Globus pallidus (tissue), 1 donor: ENCODE measurements around the gene FCN1.

Source experiments
- DNase-seq: peaks from one replicate; pipeline ENCODE4 v3.0.0-alpha.2; 2015; ENCODE audit warnings: low spot score

The FCN1 gene

DNA sequence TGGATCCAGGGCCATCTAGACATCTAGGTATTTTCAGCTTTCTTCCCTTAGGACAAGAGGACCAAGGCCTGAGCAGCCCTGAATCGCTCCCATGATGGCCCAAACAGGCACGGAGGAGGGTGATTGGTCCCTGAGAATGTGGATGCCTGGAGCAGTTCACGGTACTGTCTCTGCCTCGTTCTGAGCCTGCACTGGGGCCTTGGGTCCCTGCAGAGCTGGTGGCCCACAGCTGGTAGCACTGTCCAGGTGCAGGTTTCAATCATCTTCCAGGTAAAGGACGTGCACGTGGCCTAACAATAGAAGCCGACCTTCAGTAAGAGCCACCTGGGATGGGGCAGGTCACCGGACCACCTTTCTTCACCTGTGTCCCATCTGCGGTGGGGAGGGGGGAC lies 19.4 kb upstream of the FCN1 start:
- DNase-seq = no peak

DNA sequence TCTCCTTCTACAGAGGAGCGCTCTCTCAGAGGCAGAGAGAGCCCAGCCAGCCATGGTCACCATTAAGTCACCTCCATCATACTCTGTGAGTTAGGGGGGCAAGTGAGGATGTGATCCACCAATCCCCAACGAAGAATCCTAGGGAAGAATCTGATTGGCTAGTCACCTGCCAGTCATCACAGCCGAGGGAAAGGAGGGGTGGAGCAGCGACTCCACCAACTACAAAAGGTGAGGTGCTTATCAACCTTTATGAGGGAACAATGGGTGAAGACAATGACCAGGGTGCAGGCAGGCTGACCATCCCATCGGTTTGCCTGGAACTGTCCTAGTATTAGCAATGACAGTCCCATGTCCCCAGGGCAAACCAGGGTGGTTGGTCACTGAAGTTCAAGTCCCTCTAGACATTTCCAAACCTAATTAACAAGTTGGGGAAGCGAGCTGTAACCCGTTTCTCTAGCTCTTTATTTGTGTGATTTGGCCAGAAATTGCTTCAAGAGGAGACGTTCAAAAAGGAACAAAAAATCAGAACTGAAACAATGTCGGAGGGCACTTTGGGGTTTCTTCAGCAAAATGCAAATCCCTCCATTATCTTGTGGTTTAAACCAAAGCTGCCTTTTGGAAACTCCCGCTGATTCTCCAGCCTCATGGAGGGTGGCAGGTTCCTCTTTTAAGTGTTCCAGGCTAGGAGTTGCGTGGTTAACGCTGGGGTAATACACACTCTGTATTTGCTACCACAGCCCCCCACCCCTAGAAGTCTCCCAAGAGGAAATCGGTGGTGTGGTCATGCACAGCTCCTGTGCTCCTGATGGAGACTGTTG lies 18.8 kb upstream of the FCN1 start:
- DNase-seq = peak; percentile 12

DNA sequence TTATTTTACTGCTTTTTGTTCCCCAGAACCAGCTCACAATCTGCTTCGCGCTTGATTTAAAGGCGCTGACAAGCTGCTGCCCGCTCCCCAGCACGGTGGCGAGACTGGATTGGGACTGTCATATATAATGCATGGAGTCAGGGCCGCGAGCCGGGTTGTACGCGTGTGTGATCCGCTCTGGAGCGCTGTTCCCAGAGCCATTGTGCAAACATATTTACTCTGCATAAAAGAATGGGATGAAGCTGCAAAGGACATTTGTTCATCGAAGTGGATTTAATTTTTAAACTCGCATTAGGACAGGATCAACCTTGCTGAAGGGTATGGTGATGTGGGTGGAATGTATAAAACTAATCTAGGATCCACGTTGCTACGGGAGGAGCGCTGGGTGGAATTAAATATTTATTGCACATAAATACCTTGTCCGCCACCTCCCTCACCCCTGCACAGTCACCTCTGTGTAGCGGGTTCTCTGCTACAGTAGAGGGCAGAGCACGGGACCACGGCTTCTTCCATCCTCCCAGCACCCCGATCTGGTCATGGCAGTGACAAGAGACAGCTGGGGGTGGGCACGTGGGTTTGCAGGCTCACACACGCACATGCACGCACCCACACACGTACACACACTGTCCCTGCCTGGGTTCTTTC lies 18.1 kb upstream of the FCN1 start:
- no peak for DNase-seq

DNA sequence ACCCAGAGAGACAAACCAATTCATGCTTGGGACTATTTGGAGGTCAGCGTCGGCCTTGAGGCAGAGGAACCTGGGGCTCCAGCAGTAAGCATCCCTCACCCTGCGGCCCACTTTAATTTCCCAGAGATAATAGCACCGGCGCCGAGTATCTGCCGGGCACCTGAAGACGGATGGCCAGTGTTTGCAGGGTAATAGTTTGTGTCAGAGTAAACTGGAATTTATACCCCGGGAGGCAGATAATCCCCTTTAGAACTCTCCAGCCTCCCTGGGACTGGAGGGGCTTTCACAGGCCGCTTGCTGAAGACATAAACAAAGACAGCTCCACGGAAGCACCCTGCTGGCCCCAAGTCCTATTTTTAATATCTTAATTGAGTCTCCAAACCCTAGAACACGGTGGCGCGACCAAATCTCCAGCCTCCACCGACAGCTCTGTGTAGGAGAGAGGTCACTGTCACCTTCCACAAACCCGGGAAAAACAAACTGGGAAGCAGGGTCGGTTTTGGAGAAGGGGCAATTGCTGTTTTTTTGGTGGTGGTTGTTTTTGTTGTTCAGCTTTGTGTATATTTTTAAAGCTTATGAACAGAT lies 17.4 kb upstream of the FCN1 start:
- no peak for DNase-seq

DNA sequence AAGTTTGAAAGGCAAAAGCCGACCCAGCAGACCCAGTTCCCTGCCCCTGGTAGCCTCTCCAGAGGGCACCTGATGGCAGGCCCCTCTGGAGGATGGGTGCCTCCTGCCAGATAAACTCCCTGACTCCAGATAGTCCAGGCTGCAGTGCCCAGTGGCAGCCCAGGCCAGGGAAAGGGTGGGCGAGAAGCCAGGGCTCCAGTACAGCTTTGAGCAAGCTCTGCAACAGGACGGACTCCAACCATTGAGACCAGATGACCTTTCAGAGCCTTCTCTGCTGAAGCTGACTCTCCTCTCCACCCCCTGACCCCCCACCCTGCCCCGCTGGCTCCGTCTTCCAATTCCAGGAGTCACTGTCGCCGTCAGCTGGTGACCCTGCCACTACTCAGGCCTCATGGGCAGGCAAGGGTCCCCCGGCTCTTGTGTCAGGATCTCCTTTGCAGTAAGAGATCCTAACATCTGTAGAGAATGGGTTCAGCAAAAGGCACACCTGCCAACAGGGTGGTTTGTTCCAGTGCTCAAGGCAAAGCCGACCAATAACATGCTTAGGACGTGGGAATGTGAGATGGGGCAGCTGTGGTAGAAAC lies 15.5 kb upstream of the FCN1 start:
- no peak for DNase-seq

DNA sequence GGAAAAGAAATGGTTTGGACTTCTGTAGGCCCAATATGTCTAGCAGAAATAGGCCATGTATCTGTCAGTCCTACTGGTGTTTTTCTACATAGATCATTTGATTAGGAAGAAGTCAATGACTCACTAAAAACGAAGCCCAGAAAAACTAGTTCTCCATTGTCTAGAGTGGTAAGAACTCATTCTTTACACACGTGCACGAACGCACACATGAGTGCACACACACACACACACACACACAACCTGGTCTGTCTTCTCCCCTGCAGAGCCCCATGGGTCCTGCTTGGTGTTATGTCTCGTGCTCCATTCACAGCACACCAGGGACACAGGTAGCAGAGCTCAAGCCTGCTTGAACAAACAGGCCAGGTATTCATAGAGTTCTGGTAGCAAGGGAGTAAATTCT lies 14.9 kb upstream of the FCN1 start:
- DNase-seq = no peak

DNA sequence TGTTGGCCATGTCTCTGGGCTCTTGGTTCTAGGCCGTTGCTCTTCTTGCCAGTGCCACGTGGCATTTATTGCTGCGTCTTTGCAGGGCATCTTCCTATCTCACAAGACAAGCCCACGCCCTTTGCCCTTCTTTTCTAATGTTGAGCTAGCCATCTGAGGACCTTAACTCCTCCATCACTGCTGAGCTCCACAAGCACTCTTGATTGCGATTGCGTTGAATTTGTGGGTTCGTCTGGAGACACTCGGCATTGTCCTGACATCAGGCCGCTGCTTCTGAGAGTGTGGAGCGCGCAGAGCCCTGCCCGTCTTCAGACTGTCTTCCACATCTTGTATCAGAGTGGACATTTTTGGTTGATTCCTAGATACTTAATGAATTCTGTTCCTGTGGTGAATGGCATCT lies 14.5 kb upstream of the FCN1 start:
- no peak for DNase-seq

DNA sequence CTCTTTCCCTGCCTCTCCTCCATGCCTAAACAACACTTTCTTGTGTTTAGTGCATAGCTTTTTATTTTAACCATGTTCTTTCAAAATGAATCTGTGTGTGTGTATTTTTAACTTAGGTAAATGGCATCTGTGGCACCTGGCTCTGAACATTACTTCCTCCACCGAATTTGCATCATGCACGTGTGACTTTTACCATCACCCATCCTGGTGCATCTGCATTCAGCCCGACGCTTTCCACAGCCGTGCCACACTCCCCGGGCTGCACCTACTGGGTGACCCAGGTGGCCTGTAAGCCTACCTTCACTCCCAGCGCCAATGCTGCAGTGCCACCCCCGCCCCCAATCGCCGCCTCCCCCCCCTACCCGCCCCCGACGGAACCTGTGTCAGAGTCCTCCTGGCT lies 12.7 kb upstream of the FCN1 start:
- no peak for DNase-seq

DNA sequence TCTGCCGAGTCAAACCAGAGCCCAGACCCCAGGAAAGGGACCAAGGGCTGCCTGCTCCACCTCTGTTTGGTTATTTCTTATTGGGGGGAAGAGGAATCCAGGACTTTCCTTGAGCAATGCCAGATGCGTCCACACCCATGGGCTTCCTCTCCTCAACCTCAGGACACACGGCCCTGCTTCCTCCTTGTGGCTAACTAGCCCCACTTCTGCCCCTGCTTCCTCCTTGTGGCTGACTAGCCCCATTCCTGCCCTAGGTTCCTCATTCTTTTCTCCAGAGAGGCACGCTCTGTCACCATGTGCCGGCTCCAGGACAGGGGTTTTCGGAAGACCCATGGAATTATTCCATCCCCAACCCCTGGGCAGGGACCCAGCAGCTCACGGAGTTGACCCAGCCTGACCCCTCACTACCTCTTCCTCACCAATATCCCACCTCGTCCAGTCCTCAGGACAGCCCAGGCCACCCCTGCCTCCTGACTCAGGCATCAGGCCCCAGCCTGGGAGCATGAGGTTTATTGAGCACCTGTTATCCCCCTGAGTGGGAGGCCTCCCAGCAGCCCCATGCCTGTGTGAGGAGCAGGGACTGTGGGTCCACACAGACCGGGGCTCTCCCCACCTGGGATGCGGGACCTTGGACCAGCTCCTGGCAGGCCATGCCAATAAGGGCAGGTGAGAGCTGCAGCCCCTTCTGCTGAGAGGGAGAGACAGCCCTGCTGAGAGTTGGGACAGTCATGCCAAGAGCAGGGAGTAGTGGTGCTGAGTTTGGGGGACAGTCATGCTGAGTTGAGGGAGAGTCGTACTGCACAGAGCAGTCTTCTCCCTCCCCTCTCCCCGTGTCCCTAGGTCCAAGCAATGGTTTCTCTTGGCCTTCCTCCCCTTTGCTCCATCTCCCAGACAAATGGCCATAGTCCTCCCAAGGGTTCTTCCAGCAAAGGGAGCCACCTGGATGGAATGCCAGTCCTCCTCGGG lies 11.8 kb upstream of the FCN1 start:
- DNase-seq = peak; percentile 29

DNA sequence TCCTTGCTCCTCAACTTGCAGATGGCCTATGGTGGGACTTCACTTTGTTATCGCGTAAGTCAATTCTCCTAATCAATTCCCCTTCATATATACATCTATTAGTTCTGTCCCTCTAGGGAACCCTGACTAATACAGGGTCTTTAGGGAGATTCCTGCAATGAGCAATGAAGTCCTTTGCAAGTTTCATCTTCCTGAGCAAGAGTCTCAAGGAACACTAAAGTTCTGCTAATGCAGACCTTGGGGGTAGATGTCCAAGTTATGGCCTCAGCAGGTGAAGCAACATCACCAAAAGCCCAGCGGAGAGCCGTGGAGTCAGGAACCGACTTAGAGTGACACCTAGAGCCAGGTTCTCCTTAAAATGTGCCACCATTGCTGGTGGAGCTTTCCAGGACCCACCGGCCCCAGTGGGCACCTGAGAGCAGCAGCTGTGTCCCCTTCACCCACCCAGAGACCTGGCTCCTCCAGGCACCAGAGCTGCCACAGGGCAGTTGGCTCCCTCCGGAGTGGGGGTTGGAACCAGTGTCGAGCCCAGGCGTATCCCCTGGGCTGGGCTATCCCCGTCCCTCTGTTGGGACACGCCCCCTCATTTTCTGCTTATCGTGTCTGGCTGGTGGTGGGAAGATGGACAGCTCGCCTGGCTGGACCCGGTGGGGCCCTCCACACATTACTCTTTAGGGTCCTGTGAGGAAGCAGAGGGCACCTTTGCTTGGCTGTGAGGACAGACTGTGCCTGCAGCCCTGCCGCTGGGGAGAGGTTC lies 10.9 kb upstream of the FCN1 start:
- no peak for DNase-seq

DNA sequence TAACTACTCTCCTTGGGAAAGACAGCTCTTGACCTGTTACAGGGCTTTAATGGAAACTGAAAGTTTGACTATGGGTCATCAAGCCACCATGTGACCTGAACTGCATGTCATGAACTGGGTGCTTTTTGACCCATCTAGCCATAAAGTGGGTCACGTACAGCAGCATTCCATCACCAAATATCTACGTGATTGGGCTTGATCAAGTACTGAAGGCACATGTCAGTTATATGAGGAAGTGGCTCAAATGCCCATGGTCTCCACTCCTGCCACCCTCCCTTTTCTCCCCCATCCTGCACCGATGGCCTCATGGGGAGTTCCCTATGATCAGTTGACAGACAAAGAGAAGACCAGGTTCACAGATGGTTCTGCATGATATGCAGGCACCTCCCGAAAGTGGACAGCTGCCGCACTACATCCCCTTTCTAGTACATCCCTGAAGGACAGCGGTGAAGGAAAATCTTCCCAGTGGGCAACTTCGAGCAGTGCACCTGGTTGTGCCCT lies 7.3 kb upstream of the FCN1 start:
- no peak for DNase-seq

DNA sequence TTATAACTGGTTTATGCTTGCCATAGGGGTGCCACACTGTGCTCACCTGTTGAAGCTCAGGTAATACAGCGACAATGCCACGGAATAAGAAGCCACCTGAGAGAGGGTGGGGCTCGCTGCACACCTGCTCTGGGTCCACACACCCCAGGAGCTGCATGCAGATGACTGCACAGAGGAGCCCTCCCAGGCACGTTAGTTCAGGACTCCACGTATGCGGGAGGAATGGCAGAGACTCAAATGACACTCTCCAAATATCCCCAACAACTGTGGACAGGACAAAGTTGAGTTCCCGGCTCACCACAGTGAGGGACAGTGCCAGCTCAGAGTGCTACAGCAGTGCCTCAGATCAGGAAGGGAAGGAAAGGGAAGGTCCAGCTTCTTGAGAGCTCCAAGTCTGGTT lies 5.8 kb upstream of the FCN1 start:
- no peak for DNase-seq

DNA sequence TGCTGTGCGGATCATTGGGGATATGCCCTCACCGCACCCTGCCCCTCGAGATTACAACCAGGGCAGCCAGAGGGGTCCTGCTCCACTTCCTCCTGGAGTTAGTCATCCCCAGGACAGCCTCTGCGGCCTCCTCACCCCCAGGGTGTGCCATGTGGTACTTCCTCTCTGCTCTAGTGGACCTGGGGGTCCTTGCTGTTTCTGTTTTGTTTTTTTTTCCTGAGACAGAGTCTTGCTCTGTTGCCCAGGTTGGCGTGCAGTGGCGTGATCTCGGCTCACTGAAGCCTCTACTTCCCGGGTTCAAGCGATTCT lies 5.2 kb upstream of the FCN1 start:
- no peak for DNase-seq

DNA sequence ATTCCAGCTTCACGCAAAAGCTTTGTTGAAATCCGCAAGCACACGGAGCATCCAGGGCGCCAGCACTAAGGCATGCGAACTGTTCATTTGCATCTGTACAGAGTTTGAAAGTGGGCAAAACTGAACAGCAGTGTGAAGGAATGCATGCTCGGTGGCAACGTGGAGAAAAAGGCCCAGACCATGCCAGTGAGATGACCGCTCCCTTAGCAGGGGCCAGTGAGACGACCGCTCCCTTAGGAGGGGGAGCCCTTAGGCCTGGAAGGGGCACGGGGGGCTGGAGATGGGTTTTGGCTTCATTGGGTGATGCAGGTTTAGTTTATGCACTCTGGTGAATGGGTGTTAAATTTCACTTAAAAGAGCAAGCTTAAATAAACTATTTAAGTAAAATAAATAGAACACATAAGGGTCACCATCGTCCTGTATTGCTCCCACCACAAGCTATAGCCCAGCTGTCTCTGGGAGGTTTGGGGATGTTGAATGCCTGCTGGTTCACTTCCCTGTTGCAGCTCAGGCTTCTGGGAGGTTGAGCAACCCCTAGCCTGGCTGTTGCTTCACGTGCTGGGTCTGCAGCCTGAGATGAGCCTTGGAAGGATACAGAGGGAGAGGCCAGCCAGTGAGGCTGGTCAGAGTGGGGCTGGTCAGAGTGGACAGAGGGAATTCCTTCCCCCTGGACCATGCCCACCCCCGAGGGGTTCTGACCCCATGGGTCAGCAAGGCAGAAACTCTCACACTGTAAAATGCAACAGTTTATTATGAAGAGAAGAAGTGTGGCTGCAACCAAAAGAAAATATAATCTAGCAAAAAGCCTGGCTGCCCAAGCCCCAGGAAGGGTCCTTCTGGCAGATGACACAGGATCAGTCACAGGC lies 4.6 kb upstream of the FCN1 start:
- DNase-seq = no peak

DNA sequence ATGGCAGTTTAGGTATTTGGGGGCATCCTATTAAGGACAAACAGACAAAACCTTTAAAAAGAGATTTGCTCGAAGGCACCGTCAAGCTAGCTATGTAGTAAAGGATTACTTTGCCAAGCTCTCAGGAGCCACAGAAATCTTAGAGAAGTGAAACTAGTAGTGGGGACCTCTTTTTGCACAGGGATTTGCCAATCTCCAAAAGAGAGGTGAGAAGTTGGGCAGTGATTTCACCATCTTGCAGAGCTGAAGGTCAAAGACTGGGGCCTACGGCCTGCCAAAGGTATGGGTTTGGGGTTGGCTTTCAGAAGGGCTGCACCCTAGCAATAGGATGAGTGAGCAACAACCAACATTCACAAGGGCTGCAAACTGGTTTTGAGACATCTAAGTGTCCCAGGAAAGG lies 1.6 kb upstream of the FCN1 start:
- DNase-seq = no peak

DNA sequence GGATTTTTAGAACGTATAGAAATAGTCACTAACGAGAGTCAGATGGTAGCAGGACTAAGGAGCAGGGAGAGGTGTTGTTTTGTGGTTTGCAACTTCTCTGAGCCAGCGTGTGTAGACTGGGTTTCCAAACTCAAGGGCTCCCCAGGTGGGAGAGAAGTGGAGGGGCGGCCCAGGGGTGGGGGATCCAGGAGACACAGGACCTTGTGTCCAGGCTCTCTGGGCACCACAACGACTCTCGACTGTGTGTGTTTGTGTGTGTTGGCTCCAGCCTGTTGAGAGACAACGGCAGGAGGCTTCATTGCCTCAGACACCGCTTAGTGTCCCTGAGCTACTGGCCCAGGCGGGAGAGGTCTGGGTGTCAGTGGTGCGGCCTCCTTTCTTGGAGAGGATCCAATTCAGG lies 934 bp upstream of the FCN1 start:
- no peak for DNase-seq

DNA sequence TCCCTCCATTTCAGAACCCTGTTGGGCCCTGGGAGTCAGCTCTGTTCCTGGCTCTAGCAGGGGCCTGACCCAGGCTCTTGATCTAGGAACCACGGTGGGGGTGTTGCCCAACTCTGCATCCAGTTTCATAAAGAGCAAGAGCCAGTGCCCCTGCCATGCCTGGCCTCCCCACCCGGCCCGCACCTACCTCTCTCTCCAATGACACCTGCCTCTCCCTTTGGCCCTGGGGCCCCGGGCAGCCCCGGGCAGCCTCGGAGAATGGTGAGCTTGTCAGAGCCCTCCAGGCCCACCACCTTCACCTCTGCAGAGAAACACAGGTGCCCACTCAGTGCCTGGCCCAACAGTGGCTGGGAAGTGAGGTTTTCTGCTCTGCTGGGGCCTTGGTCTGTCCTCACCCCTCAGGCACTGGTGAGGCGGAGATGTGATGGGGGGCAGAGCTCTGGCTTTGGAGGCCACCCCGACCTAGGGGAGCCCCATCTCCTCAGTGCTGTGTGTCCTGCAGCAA lies 1.5 kb downstream of the FCN1 start:
- DNase-seq = no peak

DNA sequence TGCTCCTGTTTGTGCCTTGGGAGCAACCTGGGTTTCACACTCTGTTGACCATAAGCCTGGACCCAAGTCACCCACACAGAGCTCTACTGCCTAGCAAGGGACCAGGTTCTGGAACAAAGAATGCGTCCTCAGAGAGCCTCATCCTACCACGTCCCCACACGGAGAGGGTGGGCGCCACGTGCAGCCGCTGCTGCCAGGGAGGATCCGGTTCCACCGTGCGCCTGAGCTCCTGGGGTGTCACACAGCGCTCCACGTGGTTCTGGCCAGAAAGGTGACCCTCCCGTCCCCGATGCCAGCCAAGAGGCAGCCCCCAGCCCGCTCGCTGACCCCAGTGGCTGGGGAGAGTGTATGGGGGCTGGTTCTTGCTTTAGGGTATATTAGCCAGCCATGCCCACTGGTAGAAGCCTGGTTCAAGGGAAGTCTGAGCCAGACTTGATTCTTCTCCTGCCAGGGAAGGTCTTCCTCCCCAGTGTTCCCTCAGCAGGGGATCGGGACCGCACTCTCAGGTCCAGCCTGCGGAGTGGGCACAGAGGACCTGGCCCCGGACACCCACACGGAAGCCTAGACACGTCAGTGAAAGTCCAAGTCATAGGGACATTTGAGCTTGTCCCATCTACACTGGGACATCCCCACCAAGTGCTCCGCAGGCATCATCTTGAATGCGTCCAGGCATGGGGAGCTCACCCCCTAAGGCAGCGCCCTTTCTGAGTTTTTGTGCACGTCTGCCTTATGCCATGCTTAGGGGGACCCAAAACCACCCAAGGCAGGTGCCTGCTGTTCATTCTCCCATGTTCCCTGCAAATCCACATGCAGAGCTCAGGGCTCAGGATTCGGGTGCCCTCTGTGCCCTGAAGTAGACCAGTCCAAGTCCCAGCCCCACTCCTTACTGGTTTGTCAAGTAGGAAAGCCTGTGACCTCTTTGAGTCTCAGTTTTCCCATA lies 2.4 kb downstream of the FCN1 start:
- no peak for DNase-seq

DNA sequence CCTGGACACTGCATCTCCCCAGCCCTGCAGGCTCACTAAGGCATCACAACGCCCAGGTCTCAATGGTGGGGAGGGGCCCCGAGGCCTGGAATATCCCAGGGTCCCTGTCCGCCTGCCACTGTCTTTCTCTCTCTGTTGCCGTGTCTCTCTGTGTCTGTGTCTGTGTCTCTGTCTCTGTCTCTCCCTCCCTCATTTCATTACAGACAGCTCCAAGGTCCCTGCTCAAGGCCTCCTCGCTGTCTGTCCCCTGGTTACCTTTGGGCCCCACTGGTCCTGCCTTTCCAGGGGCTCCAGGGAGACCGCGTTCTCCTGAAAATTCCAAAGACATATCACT lies 3.2 kb downstream of the FCN1 start:
- DNase-seq = no peak
